A549 (cell line): Measurements from ENCODE around the gene AGXT.

ENCODE experiments used
- EP300 ChIP-seq, 2 experiments: fragments of >200 bp; sonication (Bioruptor Twin); formaldehyde crosslinking; IDR thresholded peaks; 2 replicates in 1 of 2; 3 replicates in 1 of 2; pipeline ENCODE4 v1.6.1; 2016 to 2017
- HDAC2 ChIP-seq: fragments of 200-600 bp; sonication (generic); IDR thresholded peaks from 2 replicates; pipeline ENCODE4 v1.6.1; 2016
- POLR2A ChIP-seq: IDR thresholded peaks from 2 replicates; pipeline ENCODE4 v1.6.1; 2012; ENCODE audit warnings: mild to moderate bottlenecking, low read length
- TF ChIP-seq, protein P1 (sequence below): fragments of >200 bp; sonication (Bioruptor Twin); formaldehyde crosslinking; IDR thresholded peaks from 3 replicates; pipeline ENCODE4 v1.5.1; 2016
- TF ChIP-seq, protein P2 (sequence below): fragments of >200 bp; sonication (Bioruptor Twin); formaldehyde crosslinking; IDR thresholded peaks from 3 replicates; pipeline ENCODE4 v1.6.1; 2016

DNA sequence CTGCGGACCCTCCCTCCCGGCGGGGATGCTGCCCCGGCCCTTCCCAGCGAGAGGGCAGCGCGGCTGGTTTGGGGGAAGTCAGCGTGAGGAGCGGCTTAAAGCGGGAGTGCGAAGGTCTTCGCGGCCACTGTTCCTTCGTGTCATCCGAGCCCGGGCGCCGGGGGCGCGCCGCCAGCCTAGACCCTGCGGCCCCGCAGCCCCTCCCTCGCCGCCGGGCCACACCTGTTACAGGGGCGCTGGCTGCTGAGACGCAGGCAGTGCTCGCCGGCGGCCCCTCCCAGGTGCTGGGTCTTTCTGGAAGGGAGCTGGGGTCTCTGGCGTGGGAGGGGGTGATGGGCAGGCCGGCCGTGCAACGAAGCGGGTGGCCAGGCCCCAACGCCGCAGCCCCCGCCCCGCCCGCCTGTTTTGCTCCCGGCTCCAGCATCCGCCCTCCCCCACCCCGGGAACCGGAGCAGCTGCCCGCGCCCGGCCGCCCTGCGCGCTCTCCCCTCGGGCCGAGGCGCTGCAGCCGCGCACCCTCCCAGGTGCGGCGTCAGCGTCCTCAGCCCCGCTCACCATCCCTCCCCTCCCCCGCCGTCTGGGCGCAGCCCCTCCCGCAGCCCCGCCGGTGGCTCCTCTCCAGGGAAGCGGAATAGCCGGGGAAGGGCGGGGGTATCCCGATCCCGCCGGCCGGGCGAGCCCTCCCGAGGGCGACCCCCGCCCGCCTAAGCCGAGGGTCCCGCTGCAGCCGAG, 49.3 kb upstream of the AGXT start:
- TF ChIP-seq, protein P1, sequence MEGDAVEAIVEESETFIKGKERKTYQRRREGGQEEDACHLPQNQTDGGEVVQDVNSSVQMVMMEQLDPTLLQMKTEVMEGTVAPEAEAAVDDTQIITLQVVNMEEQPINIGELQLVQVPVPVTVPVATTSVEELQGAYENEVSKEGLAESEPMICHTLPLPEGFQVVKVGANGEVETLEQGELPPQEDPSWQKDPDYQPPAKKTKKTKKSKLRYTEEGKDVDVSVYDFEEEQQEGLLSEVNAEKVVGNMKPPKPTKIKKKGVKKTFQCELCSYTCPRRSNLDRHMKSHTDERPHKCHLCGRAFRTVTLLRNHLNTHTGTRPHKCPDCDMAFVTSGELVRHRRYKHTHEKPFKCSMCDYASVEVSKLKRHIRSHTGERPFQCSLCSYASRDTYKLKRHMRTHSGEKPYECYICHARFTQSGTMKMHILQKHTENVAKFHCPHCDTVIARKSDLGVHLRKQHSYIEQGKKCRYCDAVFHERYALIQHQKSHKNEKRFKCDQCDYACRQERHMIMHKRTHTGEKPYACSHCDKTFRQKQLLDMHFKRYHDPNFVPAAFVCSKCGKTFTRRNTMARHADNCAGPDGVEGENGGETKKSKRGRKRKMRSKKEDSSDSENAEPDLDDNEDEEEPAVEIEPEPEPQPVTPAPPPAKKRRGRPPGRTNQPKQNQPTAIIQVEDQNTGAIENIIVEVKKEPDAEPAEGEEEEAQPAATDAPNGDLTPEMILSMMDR = no peak
- TF ChIP-seq, protein P2, sequence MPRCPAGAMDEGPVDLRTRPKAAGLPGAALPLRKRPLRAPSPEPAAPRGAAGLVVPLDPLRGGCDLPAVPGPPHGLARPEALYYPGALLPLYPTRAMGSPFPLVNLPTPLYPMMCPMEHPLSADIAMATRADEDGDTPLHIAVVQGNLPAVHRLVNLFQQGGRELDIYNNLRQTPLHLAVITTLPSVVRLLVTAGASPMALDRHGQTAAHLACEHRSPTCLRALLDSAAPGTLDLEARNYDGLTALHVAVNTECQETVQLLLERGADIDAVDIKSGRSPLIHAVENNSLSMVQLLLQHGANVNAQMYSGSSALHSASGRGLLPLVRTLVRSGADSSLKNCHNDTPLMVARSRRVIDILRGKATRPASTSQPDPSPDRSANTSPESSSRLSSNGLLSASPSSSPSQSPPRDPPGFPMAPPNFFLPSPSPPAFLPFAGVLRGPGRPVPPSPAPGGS = no peak
- TF ChIP-seq HDAC2 (no peak), POLR2A (no peak), EP300 (IDR thresholded peaks at IDR 0.05) (no peak)
